EL (cell line): Measurements from ENCODE around the gene CECR2.
A peak's percentile ranks its signal among the peaks of the same experiment; 100 is the strongest.

Experiments
- DNase-seq: peaks from one replicate; pipeline ENCODE4 v3.0.0-alpha.2; 2016

Gene CECR2

GRCh38 chr22:17369439-17370025 lies at the start of gene CECR2:
CECR2 (plus strand) TSS chr22:17369460; CDS start chr22:17369784, 324 bp downstream.
- no peak for DNase-seq

- no peak for DNase-seq
These were observed 49.7 kb upstream of the CECR2 start for GRCh38 chr22:17319546-17319945.

GRCh38 chr22:17322511-17322910 lies 46.7 kb upstream of the CECR2 start:
- no peak for DNase-seq

DNA sequence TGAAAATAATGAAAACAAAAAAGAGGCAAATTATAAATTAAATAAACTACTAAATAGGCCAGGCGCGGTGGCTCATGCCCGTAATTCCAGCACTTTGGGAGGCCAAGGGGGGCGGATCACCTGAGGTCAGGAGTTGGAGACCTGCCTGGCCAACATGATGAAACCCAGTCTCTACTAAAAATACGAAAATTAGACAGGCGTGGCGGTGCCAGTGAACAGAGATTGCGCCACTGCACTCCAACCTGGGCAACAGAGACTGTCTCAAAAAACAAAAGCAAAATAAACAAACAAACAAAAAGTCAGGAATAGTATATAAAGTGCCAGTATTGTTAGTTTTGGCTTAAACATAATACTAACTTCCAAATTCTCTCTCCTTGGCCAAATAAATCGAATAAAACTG lies 37.6 kb upstream of the CECR2 start:
- no peak for DNase-seq

- no peak for DNase-seq
These were observed 37.0 kb upstream of the CECR2 start for GRCh38 chr22:17332109-17332800.

GRCh38 chr22:17334059-17334458 lies 35.2 kb upstream of the CECR2 start:
- no peak for DNase-seq

GRCh38 chr22:17334983-17335382 lies 34.3 kb upstream of the CECR2 start:
- DNase-seq = no peak

GRCh38 chr22:17336061-17336460 lies 33.2 kb upstream of the CECR2 start:
- DNase-seq = no peak

DNA sequence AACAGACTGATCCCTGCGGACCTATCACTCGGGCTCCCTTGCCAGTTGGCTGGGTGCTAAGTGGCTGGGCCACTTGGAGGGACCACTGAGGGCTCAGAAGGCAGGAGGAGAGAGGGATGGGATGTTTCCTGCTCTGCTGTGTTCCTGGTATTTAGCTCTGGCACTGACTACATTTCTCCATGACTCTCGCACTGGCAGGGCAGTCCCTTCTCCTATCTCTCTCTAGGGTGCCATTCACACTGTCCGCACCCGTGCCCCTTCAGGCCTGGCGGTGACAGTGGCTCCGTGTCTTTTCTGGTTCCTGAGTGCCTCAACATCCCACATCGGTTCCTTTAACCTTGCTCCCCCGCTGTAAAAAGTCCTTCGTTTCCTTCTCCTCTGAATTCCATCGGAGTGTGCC lies 31.6 kb upstream of the CECR2 start:
- no peak for DNase-seq

GRCh38 chr22:17339095-17339693 lies 30.1 kb upstream of the CECR2 start:
- no peak for DNase-seq

DNA sequence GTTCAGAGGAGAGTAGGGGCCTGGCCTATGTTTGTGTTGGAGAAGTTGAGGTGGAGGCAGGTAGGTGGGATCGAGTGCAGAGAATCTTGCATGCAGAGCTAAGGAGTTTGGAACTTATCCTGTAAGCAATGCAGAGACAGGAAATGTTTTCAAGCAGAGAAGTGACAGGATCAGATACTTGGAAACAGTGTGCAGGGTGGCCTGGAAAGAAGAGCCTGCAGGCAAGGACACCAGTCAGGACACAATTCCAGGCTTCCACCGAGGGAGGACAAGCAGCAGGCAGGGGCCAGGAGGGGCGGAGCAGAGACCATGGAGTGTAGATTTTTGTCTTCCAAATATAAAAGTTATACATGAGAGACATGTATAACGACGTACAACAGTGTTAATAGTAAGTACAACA lies 26.9 kb upstream of the CECR2 start:
- no peak for DNase-seq

DNA sequence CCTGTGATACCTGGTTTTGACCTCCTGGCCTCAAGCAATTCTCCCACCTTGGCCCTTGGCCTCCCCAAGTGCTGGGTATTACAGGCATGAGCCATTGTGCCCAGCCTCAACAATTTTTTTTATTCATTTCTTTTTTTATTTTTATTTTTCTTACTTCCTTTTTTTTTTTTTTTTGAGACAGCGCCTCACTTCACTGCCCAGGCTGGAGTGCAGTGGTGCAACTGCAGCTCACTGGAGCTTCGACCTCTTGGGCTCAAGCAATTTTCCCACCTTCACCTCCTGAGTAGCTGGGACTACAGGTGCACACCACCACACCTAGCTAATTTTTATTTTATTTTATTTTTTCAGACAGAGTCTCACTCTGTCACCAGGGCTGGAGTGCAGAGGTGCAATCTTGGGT lies 25.5 kb upstream of the CECR2 start:
- no peak for DNase-seq

GRCh38 chr22:17346578-17346977 lies 22.7 kb upstream of the CECR2 start:
- DNase-seq = no peak

DNA sequence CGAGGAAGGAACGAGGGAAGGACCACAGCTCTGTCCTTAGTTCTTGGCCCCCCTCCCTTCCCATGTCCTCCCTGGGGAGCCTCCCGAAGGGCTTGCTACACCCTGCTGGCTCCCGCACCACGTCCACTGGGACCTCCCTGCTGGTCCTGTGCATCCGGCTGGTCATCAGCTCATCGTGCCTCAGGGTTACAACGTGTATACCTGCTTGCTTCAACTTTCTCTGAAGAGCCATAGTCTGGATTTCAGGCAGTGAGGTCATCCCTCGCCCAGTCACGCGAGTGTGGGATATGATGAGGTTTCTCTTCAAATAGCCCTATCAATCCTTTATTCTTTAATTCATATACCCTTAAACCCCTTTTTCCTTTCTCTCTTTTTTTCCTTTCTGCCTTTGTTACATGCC lies 21.5 kb upstream of the CECR2 start:
- DNase-seq = no peak

- DNase-seq = no peak
These were observed 20.7 kb upstream of the CECR2 start for GRCh38 chr22:17348464-17349103.

DNA sequence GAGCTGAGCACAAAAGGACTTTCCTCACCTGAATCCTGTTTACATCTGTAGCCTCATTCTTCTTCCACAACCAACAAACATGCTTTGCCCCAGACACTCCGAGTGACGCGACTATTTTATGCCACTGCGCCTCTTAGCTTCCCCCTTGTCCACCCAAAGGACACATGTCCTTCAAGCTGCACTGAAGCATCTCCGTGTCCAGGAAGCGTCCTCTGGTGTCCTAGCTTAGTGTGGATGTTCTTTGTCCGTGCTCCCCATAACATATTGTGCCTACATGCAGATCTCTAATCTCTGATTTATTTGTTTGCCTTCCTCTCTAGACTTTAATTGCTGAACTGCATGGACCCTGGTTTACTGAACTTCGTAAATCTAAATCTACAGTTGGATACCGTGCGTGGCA lies 20.1 kb upstream of the CECR2 start:
- DNase-seq = no peak

- peak; percentile 45 for DNase-seq
These were observed 19.0 kb upstream of the CECR2 start for GRCh38 chr22:17350292-17350691.

DNA sequence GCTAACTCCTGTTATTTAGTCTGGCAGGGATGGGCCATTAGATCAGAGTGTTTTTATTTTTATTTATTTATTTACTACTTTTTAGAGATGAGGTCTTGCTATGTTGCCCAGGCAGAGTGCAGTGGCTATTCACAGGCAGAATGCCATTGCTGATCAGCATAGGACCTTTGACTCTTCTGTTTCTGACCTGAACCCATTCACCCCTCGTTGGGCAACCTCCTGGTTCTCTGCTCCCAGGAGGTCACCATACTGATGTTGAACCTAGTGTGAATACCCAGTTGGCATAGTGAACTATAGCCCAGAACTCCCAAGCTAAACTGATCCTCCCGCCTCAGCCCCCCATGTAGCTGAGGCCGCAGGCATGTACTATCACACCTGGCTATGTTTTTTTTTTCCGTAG lies 16.5 kb upstream of the CECR2 start:
- no peak for DNase-seq

- no peak for DNase-seq
These were observed 11.6 kb upstream of the CECR2 start for GRCh38 chr22:17357688-17358087.

GRCh38 chr22:17358415-17358814 lies 10.8 kb upstream of the CECR2 start:
- DNase-seq = no peak

- DNase-seq = peak; percentile 7
These were observed 9.8 kb upstream of the CECR2 start for GRCh38 chr22:17359501-17359900.

DNA sequence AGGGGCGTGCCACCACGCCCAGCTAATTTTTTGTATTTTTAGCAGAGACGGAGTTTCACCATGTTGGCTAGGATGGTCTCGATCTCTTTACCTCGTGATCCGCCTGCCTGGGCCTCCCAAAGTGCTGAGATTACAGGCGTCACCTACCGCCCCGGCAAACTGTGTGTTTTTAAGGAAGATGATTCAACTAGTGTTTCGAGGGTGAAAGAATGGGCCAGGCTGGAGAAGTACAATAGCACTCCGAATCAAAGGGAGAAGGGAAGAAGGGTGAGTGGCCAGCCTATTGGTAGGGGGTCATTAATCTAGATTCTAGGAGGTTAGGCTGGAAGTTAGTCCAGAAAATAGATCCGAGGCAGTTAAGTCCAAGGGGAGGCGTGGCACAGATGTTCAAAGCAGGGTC lies 2.9 kb upstream of the CECR2 start:
- DNase-seq = no peak

DNA sequence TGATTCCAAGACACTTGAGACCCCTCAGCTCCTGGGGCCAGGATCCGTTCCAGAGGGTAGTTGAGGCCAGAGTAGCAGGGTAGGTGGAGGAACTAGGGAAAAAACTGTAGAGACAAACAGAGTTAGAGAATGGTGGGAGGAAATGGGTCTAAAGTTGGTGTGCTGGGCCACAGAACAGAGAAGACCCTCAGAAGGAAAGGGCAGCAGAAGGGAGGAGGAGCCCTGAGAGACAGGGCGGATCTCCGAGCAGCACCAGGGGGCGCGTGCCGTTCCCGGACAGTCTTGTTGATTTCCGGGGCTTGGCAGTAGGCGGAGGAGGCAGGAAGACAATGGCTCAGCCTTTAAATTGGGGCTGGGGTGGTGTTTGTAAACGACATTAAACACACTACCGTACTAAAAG lies 2.4 kb upstream of the CECR2 start:
- peak; percentile 12 for DNase-seq

GRCh38 chr22:17368144-17368543 lies 1.1 kb upstream of the CECR2 start:
- no peak for DNase-seq
